Endodermal cell (in vitro differentiated cells): ENCODE data around the gene BNC2. TPM values are rescaled to one million over a fixed set of nuclear protein-coding genes. Genes with fewer than 3 reads are reported as not detected.

Experiments
- DNase-seq: peaks from one replicate; pipeline ENCODE4 v3.0.0-alpha.2; 2017
- H3K27ac ChIP-seq: 2 replicates; pipeline ENCODE4 v1.5.1; 2013; ENCODE audit warnings: mild to moderate bottlenecking, low read depth, low read length, moderate library complexity
- H3K27me3 ChIP-seq: 2 replicates; pipeline ENCODE4 v1.6.1; 2013; ENCODE audit warnings: mild to moderate bottlenecking, low read length, moderate library complexity; ENCODE audit not compliant: insufficient read depth, control insufficient read depth, poor library complexity, severe bottlenecking
- H3K36me3 ChIP-seq: 2 replicates; pipeline ENCODE4 v1.7.0; 2013; ENCODE audit warnings: mild to moderate bottlenecking, low read length, moderate library complexity; ENCODE audit not compliant: control insufficient read depth, insufficient read depth
- H3K4me1 ChIP-seq: one replicate; pipeline ENCODE4 v1.7.0; 2013; ENCODE audit warnings: low read length; ENCODE audit not compliant: control insufficient read depth, insufficient read depth
- H3K4me3 ChIP-seq: 2 replicates; pipeline ENCODE4 v1.5.1; 2013; ENCODE audit warnings: mild to moderate bottlenecking, low read length, moderate library complexity
- H3K9ac ChIP-seq: 2 replicates; pipeline ENCODE4 v1.6.1; 2013; ENCODE audit warnings: mild to moderate bottlenecking, low read length, moderate library complexity; ENCODE audit not compliant: poor library complexity, severe bottlenecking; ENCODE audit errors: extremely low read depth
- H3K9me3 ChIP-seq: 2 replicates; pipeline ENCODE4 v1.6.1; 2013; ENCODE audit warnings: mild to moderate bottlenecking, low read length, moderate library complexity; ENCODE audit not compliant: control insufficient read depth
- H3K27ac Mint-ChIP-seq: 2 replicates; pipeline ENCODE4 v1.8.0; 2020; ENCODE audit warnings: mixed read lengths
- H3K27me3 Mint-ChIP-seq: 2 replicates; pipeline ENCODE4 v1.8.0; 2021; ENCODE audit warnings: mild to moderate bottlenecking, mixed read lengths; ENCODE audit not compliant: insufficient read depth
- H3K36me3 Mint-ChIP-seq: 2 replicates; pipeline ENCODE4 v1.8.0; 2020; ENCODE audit warnings: low read depth, mixed read lengths
- H3K4me1 Mint-ChIP-seq: 2 replicates; pipeline ENCODE4 v1.8.0; 2020; ENCODE audit warnings: mixed read lengths
- H3K4me3 Mint-ChIP-seq: 2 replicates; pipeline ENCODE4 v1.8.0; 2020; ENCODE audit warnings: mild to moderate bottlenecking, moderate library complexity, mixed read lengths
- H3K9me3 Mint-ChIP-seq: 2 replicates; pipeline ENCODE4 v1.8.0; 2020; ENCODE audit warnings: mild to moderate bottlenecking, mixed read lengths
- CTCF ChIP-seq: fragments of 200-600 bp; sonication (generic); conservative IDR thresholded peaks from 2 replicates; pipeline ENCODE4 v1.5.0; 2021; ENCODE audit warnings: antibody characterized with exemption, mild to moderate bottlenecking
- WGBS, 2 experiments: methylation state at CpG; one replicate each; pipeline versions ENCODE4 v1.1.5 to v1.1.7; 2013; ENCODE audit warnings: missing lambda C conversion rate in 2 of 2, mixed read lengths in 1 of 2; ENCODE audit not compliant: insufficient coverage in 1 of 2, insufficient read length in 1 of 2; 5-methylcytosine and 5-hydroxymethylcytosine counted together
- total RNA-seq, 2 donors: library from RNA; stranded (reverse); fragmentation: NEBNext Ultra II Directional in 1 of 2; extraction: Animal tissue kit (Norgen Biotek cat#: 25700) in 1 of 2; gene quantifications; 2 replicates in 1 of 2; 3 replicates in 1 of 2; pipeline ENCODE4 v1.2.1, GENCODE V29; 2021

BNC2 gene
- total RNA-seq, 2 donors from 2014 or later = 3.0 to 10.5 TPM

DNA sequence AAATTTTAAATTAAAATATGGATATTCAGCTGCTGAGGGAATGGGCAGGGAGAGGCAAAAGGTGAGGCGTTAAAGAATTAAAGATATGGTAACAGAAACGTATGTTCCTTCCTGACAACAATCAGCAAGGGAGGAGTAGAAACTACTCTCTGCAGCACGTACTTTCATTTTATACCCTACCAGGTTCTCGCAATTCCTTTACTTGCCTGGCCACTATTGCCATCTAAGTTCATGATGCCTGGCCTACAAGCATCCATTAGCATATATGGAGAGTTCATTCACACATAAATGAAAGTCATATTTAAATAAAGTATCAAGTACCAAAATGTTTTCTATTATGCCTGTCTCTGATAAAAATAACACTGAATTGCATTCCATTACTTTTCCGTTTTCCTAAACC lies 125.1 kb downstream of the BNC2 start:
- Mint-ChIP-seq H3K9me3 (no peaks in the 10 kb centered on the region), H3K27me3 (no peaks in the 10 kb centered on the region), H3K27ac (no peak overlapping the region), H3K4me3 (no peak overlapping the region), H3K36me3 (no peaks in the 10 kb centered on the region), H3K4me1 (peaks cover 4% of the 10 kb centered on the region)
- Histone ChIP-seq H3K9ac (no peak overlapping the region), H3K27me3 (no peaks in the 10 kb centered on the region), H3K27ac (no peak overlapping the region), H3K4me1 (no peaks in the 10 kb centered on the region), H3K36me3 (no peaks in the 10 kb centered on the region), H3K4me3 (no peak overlapping the region), H3K9me3 (no peaks in the 10 kb centered on the region)
- WGBS, 2 experiments = 82 to 94% methylated on average over 2 to 4 of the region's 5 CpGs
- TF ChIP-seq CTCF = no peak
- DNase-seq = no peak

DNA sequence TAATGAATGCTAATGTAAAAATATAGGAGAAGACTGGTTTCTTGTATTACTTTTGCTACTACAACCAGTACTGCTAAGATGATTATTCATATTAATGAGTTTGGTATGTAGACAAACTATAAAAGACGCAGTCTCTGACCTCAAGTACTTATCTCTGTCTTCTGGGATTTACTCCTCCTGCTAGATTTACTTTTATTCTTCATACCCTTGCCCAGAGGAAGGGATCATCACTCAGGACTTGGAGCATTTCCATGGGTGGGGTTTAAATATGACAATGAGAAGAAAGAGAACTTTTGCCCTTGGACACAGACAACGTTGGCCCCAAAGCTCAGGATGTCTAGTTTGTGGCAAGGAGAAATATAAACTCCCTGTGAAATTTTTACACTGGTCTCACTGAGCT lies 126.1 kb downstream of the BNC2 start:
- H3K9ac ChIP-seq = no peak overlapping the region
- H3K4me3 ChIP-seq = no peak overlapping the region
- H3K36me3 ChIP-seq = no peaks in the 10 kb centered on the region
- WGBS, 2 experiments = 69 to 89% methylated on average over 1 to 2 of the region's 2 CpGs
- peaks cover 8% of the 10 kb centered on the region for H3K4me1 Mint-ChIP-seq
- H3K27me3 Mint-ChIP-seq = no peaks in the 10 kb centered on the region
- no peaks in the 10 kb centered on the region for H3K4me1 ChIP-seq
- H3K27ac ChIP-seq = no peak overlapping the region
- H3K36me3 Mint-ChIP-seq = no peaks in the 10 kb centered on the region
- H3K4me3 Mint-ChIP-seq = no peak overlapping the region
- no peaks in the 10 kb centered on the region for H3K9me3 Mint-ChIP-seq
- no peak overlapping the region for H3K27ac Mint-ChIP-seq
- H3K9me3 ChIP-seq = no peaks in the 10 kb centered on the region
- no peak for TF ChIP-seq CTCF
- no peaks in the 10 kb centered on the region for H3K27me3 ChIP-seq
- no peak for DNase-seq

DNA sequence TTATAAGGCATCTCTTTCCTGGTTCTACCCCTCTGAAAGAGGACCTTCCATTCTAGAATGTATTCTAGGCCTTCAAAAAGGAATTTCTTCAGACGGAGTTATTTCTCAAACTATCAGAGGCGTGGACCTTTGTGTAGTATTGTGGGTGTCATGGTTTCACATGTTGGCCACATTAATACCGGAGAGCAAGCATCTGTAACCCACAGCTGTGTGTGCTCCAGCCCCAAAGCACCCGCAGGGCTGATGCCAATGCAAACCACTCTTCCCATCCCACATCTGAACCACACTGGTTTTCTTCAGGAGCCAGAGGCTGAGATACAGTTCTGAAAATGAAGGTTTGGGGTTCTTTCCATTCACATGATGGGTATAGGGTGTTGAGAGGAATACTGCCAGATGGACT lies 127.1 kb downstream of the BNC2 start:
- no peak for TF ChIP-seq CTCF
- no peak overlapping the region for H3K9ac ChIP-seq
- Mint-ChIP-seq H3K4me1 (peaks cover 9% of the 10 kb centered on the region), H3K4me3 (no peak overlapping the region), H3K9me3 (no peaks in the 10 kb centered on the region), H3K36me3 (no peaks in the 10 kb centered on the region), H3K27ac (no peak overlapping the region), H3K27me3 (no peaks in the 10 kb centered on the region)
- no peak overlapping the region for H3K27ac ChIP-seq
- H3K36me3 ChIP-seq = no peaks in the 10 kb centered on the region
- H3K4me3 ChIP-seq = no peak overlapping the region
- 90% methylated on average over 4 of the region's 4 CpGs; no CpG with 5 or more reads in 1 of the 2 experiments for WGBS, 2 experiments
- H3K9me3 ChIP-seq = no peaks in the 10 kb centered on the region
- H3K27me3 ChIP-seq = no peaks in the 10 kb centered on the region
- no peaks in the 10 kb centered on the region for H3K4me1 ChIP-seq
- no peak for DNase-seq
